Neural cell (in vitro differentiated cells): ENCODE results near the gene NUDT4. TPM values are rescaled to one million over a fixed set of nuclear protein-coding genes. Genes with fewer than 3 reads are reported as not detected.

Source experiments
- H2AFZ ChIP-seq: fragments of 200-600, 300-800 bp; sonication (generic), shearing (Covaris generic); 2 replicates; pipeline ENCODE4 v1.6.0; 2014; ENCODE audit warnings: low read depth, mild to moderate bottlenecking, antibody characterized with exemption, low read length, moderate library complexity
- H3F3A ChIP-seq: fragments of 200-600 bp; shearing (Covaris generic); 2 replicates; pipeline ENCODE4 v1.6.1; 2016; ENCODE audit warnings: mild to moderate bottlenecking, moderate library complexity, mixed read lengths, antibody characterized with exemption, low read length; ENCODE audit not compliant: insufficient read depth, poor library complexity, severe bottlenecking
- H3K27ac ChIP-seq: fragments of 200-600, 300-800 bp; sonication (generic), shearing (Covaris generic); 2 replicates; pipeline ENCODE4 v1.5.1; 2014; ENCODE audit warnings: mild to moderate bottlenecking, low read length, moderate library complexity
- H3K27me3 ChIP-seq: fragments of 300-800, 200-600 bp; sonication (generic), shearing (Covaris generic); 2 replicates; pipeline ENCODE4 v1.6.0; 2014; ENCODE audit warnings: mild to moderate bottlenecking, low read depth, low read length, moderate library complexity; ENCODE audit not compliant: insufficient read depth
- H3K36me3 ChIP-seq: fragments of 300-800, 200-600 bp; sonication (generic), shearing (Covaris generic); 2 replicates; pipeline ENCODE4 v1.5.1; 2014; ENCODE audit warnings: mild to moderate bottlenecking, antibody characterized with exemption, low read length, moderate library complexity; ENCODE audit not compliant: insufficient read depth
- H3K4me2 ChIP-seq: fragments of 300-800, 200-600 bp; sonication (generic), shearing (Covaris generic); 2 replicates; pipeline ENCODE4 v1.6.0; 2014; ENCODE audit warnings: mild to moderate bottlenecking, low read length
- H3K4me3 ChIP-seq: fragments of 300-800, 200-600 bp; sonication (generic), shearing (Covaris generic); 2 replicates; pipeline ENCODE4 v1.5.1; 2014; ENCODE audit warnings: mild to moderate bottlenecking, low read length, moderate library complexity
- H3K79me2 ChIP-seq: fragments of 200-600 bp; shearing (Covaris generic); replicated peaks from 2 replicates; pipeline ENCODE4 v1.6.0; 2014; ENCODE audit warnings: mild to moderate bottlenecking, low read length, moderate library complexity; ENCODE audit not compliant: insufficient read depth
- H3K9ac ChIP-seq: fragments of 300-800, 200-600 bp; sonication (generic), shearing (Covaris generic); 2 replicates; pipeline ENCODE4 v1.6.1; 2016; ENCODE audit warnings: mild to moderate bottlenecking, low read length, mixed read lengths
- H3K9me2 ChIP-seq: fragments of 200-600 bp; shearing (Covaris generic); 2 replicates; pipeline ENCODE4 v1.6.1; 2016; ENCODE audit warnings: mild to moderate bottlenecking, low read length, mixed read lengths; ENCODE audit not compliant: insufficient read depth
- H3K9me3 ChIP-seq: fragments of 200-600, 300-800 bp; sonication (generic), shearing (Covaris generic); 2 replicates; pipeline ENCODE4 v1.6.1; 2016; ENCODE audit warnings: mild to moderate bottlenecking, mixed run types, low read length, moderate library complexity, mixed read lengths
- H4K20me1 ChIP-seq: fragments of 200-600 bp; shearing (Covaris generic); 2 replicates; pipeline ENCODE4 v1.6.1; 2016; ENCODE audit warnings: mild to moderate bottlenecking, mixed run types; ENCODE audit not compliant: insufficient read depth
- EP300 ChIP-seq: fragments of 450-650 bp; conservative IDR thresholded peaks from 2 replicates; pipeline ENCODE4 v1.6.1; 2014; ENCODE audit warnings: antibody characterized with exemption, mild to moderate bottlenecking, moderate library complexity; ENCODE audit not compliant: poor library complexity, severe bottlenecking
- EZH2 ChIP-seq: fragments of 200-600, 300-800 bp; shearing (Covaris generic), sonication (generic); IDR thresholded peaks from 2 replicates; pipeline ENCODE4 v1.6.1; 2014; ENCODE audit warnings: antibody characterized with exemption, low read length, borderline replicate concordance, mild to moderate bottlenecking; ENCODE audit not compliant: insufficient read depth, poor library complexity, severe bottlenecking
- MXI1 ChIP-seq: fragments of 450-650 bp; conservative IDR thresholded peaks from 2 replicates; pipeline ENCODE4 v1.6.1; 2014; ENCODE audit warnings: antibody characterized with exemption, mild to moderate bottlenecking; ENCODE audit not compliant: poor library complexity, severe bottlenecking
- POLR2AphosphoS5 ChIP-seq: IDR thresholded peaks from 2 replicates; pipeline ENCODE4 v1.6.1; 2012
- RAD21 ChIP-seq: fragments of 450-650 bp; conservative IDR thresholded peaks from 2 replicates; pipeline ENCODE4 v1.6.1; 2014; ENCODE audit warnings: antibody characterized with exemption, mild to moderate bottlenecking, moderate library complexity
- REST ChIP-seq: IDR thresholded peaks from 2 replicates; pipeline ENCODE4 v1.6.1; 2012; ENCODE audit warnings: borderline replicate concordance
- SMC3 ChIP-seq: fragments of 450-650 bp; conservative IDR thresholded peaks from 2 replicates; pipeline ENCODE4 v1.6.1; 2014; ENCODE audit warnings: antibody characterized with exemption, mild to moderate bottlenecking, moderate library complexity; ENCODE audit not compliant: poor library complexity
- TAF1 ChIP-seq: IDR thresholded peaks from 2 replicates; pipeline ENCODE4 v1.6.1; 2012; ENCODE audit warnings: low read depth
- polyA plus RNA-seq: library from polyadenylated mRNA; depleted of rRNA; stranded (reverse); fragments of >200 nt; gene quantifications from 2 replicates; pipeline ENCODE4 v1.2.3, GENCODE V29; 2014
- TF ChIP-seq, protein P1 (sequence below): fragments of 450-650 bp; IDR thresholded peaks from 2 replicates; pipeline ENCODE4 v1.5.1; 2014; ENCODE audit warnings: antibody characterized with exemption, mild to moderate bottlenecking, moderate library complexity; ENCODE audit not compliant: poor library complexity, severe bottlenecking

Gene NUDT4
- polyA plus RNA-seq, 1 donor from 2014 or later: 39.9 TPM

- Histone ChIP-seq H3K4me2 (no peak overlapping the region), H3K9ac (no peak overlapping the region), H3K27ac (no peak overlapping the region), H2AFZ (no peak overlapping the region), H3K4me3 (no peak overlapping the region), H3K27me3 (no peaks in the 10 kb centered on the region), H4K20me1 (no peaks in the 10 kb centered on the region), H3K36me3 (no peaks in the 10 kb centered on the region), H3K9me3 (no peaks in the 10 kb centered on the region), H3K9me2 (no peaks in the 10 kb centered on the region), H3K79me2 (no peaks in the 10 kb centered on the region), H3F3A (no peaks in the 10 kb centered on the region)
- TF ChIP-seq POLR2AphosphoS5 (no peak), MXI1 (no peak), SMC3 (no peak), EP300 (no peak), TAF1 (no peak), RAD21 (no peak), REST (no peak), EZH2 (no peak)
- TF ChIP-seq, protein P1, sequence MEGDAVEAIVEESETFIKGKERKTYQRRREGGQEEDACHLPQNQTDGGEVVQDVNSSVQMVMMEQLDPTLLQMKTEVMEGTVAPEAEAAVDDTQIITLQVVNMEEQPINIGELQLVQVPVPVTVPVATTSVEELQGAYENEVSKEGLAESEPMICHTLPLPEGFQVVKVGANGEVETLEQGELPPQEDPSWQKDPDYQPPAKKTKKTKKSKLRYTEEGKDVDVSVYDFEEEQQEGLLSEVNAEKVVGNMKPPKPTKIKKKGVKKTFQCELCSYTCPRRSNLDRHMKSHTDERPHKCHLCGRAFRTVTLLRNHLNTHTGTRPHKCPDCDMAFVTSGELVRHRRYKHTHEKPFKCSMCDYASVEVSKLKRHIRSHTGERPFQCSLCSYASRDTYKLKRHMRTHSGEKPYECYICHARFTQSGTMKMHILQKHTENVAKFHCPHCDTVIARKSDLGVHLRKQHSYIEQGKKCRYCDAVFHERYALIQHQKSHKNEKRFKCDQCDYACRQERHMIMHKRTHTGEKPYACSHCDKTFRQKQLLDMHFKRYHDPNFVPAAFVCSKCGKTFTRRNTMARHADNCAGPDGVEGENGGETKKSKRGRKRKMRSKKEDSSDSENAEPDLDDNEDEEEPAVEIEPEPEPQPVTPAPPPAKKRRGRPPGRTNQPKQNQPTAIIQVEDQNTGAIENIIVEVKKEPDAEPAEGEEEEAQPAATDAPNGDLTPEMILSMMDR: no peak
Measured at GRCh38 chr12:93351726-93352125, 26.0 kb upstream of the NUDT4 start.

- Histone ChIP-seq H4K20me1 (no peaks in the 10 kb centered on the region), H3K4me3 (no peak overlapping the region), H3K9me3 (no peaks in the 10 kb centered on the region), H3K36me3 (no peaks in the 10 kb centered on the region), H3K4me2 (no peak overlapping the region), H3F3A (no peaks in the 10 kb centered on the region), H3K27ac (no peak overlapping the region), H3K9me2 (no peaks in the 10 kb centered on the region), H3K27me3 (no peaks in the 10 kb centered on the region), H3K9ac (no peak overlapping the region), H3K79me2 (no peaks in the 10 kb centered on the region), H2AFZ (no peak overlapping the region)
- TF ChIP-seq, protein P1: no peak
- TF ChIP-seq MXI1 (no peak), POLR2AphosphoS5 (no peak), SMC3 (no peak), RAD21 (no peak), REST (no peak), EZH2 (no peak), EP300 (no peak)
Measured at GRCh38 chr12:93352321-93352720, 25.4 kb upstream of the NUDT4 start.
